GDM1 (cell line): ENCODE data around the gene TTC1.
"Not testable (repeated sequence)": the region's sequence is repeated elsewhere in the genome, so short reads cannot be mapped to it uniquely, and the experiment has no call there.

Experiments
- DNase-seq: peaks from one replicate; lab custom pipeline; 2025; lab: John Stamatoyannopoulos, UW

Gene TTC1

DNA sequence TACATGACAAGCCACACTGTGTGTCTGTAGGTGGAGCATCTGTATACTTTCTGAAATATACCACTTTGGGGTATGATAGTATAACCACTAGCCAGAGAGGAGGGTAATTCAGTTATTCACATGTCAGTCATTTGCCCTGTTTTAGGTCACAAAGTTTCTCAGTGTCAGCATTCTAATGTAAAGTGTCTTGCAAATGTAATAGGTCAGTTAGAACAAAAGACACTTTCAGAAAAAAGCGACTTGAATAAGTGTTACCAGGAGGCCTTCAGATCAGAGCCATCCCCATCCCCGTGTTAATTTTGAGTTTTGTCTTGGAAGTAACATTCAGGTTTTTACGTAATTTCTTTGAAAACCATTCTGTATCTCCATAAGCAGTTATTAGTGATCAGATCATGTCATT lies 33.7 kb downstream of the TTC1 start:
- no peak for DNase-seq

DNA sequence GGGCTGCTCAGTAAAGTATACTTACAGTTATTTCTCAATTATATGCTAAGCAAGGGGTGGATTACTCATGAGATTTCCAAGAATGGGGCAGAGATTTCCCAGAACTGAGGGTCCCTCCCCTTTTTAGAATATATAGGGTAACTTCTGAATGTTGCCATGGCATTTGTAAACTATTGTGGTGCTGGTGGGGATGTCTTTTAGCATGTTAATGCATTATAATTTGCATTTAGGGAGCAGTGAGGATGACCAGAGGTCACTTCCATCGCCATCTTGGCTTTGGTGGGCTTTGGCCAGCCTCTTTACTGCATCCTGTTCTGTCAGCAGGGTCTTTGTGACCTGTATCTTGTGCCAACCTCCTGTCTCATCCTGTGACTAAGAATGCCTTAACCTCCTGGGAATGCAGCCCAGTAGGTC lies 35.5 kb downstream of the TTC1 start:
- DNase-seq: no peak

DNA sequence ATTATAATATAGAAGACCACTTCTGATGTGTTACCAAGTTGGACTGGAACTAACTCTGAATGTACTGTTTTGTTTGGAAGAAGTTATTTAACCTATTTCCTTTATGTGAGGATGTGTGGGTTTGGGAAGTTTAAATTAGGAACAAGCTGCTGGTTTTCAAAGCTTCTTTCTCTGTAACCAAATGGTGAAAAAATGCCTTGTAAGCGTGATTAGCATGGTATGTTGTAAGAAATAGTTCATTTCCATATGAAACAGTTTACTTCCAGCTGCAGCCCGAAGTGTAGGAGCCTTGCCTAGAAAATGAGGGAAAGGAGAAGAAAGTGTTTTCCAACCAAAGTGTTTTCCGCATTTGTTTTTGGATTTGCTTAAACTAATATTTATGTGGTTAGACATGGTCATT lies 36.0 kb downstream of the TTC1 start:
- no peak for DNase-seq

DNA sequence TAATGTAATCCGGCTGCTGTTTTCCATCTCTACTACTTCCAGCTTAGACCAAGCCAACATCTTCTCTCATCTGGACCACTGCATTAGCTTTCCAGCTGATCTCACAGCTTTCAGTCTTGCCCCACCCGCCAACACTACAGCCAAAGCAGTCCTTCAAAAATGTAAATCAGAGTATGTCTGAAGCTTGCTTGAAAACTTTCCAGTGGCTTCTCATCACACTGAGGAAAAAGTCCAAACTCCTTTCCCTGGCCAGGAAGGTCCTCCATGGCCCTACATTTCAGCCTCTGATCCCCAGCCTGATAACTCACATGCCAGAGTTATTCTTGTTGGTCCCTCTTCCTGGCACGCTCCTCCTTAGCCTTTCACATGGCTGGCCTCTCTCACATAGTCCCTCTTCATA lies 38.5 kb downstream of the TTC1 start:
- DNase-seq: no peak

DNA sequence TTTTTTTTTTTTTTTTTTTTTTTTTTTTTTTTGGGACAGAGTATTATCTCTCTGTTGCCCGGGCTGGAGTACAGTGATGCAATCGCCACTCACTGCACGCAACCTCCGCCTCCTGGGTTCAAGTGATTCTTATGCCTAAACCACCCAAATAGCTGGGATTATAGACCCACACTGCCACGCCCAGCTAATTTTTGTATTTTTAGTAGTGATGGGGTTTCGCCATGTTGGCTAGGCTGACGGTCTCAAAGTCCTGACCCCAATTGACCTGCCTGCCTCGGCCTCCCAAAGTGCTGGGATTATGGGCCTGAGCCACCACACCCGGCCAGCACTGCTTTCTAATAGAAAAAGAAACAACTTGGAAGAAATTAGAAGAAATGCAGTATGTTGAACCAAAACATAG lies 39.2 kb downstream of the TTC1 start:
- DNase-seq: no peak

DNA sequence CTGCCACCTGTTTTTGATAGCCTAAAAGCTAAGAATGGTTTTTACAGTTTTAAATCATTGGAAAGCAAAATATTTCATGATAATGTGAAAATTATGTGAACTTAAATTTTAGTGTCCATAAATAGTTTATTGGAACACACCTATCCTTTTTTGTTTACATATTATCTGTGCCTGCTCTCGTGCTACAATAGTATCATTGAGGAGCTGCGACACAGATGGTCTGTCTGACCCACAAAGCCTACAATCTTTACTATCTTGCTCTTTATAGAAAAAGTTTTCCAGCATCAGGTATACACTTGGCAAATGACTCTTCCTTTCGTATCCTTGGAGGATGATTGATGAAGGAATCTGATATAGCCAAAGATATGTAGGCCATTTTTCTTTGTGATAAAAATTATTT lies 40.2 kb downstream of the TTC1 start:
- no peak for DNase-seq

DNA sequence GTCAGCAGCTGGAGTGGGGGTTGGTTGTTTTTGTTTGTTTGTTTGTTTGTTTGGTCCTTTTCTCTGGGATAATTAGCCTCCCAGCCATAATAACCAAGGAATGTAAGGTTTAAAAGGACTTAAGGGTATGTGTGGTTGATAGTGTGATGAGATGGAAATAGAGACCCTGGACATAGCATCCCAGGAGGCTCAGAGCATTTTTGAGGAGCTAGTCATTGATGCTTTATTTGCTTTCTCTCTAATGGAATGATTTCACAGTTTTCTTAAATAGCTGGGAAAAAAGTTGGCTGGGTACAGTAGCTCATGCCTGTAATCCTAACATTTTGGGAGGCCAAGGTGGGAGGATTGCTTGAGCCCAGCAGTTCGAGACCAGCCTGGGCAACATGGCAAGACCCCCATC lies 45.1 kb downstream of the TTC1 start:
- no peak for DNase-seq

DNA sequence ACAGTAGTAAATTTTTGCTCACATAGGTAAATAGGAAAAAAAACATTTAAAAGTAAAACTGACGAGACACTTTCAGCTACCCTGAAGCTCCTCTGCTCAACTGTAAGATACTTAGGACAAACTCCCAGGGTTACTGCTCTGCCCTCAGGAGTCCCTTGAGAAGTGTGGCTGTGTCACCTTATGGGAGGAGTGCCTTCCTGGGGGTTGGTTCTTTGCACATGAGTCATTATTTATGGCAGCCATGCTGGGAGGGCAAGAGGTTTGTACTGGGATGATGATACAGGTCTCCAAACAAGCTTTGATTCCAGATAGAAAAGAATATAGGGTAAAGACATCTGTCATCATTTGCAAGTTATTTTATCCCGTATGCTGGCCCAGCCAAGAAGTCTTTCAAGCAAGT lies 45.9 kb downstream of the TTC1 start:
- no peak for DNase-seq

DNA sequence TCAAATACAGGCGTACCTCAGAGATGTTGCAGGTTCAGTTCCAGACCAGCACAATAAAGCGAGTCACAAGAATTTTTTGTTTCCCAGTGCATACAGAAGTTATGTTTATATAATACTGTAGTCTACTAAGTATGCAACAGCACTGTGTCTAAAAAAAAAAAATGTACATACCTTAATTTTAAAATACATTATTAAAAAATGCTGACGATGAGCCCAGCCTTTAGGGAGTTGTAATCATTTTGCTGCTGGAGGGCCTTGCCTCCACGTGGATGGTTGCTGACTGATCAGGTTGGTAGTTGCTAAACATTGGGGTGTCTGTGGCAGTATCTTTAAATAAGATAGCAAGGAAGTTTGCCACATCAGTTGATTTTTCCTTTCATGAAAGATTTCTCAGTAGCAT lies 48.3 kb downstream of the TTC1 start:
- no peak for DNase-seq

DNA sequence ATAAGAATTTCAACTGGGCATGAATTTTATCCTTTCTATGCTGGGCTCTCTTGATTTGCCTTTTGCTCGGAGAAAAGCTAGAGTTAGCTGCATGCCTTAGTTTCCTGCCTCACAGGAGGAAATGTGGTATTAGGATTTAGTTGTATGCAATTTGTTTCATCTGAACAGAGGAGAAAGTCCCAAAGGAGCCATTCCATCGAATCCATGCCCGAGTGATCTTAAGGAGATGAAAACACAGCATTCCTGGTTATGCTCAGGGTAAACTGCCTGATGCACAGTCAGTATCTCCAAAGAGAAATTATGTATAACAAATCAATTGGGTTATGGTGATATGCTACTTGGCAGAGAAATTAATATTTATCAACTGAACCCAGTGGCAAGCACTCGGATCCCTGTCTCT lies 51.1 kb downstream of the TTC1 start:
- DNase-seq: no peak

DNA sequence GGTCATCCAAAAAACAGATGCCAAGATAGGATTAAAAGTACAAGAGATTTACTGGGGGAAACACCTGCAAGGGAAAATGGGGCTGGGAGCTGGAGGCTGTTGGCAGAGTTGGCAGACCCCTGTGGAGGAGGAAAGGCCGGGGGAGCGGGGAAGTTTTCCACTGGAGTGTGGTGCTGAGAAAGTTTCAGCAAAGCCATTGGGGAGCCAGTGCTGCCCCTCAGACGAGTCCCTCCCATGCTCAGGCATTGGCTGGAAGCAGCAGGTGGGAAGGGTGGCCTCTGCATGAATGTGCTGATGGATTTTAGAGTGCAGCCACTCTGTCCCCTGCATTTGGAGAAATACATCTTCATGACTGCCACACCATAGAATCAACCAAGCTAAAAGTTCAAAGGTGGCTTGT lies 52.8 kb downstream of the TTC1 start:
- DNase-seq: no peak

DNA sequence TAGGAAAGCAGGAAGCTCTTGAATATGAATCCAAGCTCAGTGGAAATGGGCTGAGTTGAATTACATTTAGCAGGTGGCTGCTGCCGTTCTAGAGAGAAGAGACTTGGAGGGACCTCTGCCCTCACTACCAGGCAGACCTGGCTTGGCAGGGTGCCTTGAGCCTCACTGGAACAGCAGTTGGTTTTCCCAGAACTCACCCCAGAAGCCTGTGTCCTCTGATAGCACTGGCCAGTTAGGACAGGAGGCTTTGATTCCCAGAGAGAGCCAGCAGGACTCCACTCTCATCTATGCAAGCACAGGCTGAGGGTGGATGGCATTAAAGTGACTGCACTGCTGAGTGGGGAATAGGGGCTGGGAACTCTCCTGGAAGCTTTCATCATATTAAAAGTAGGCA lies 55.5 kb downstream of the TTC1 start:
- no peak for DNase-seq

DNA sequence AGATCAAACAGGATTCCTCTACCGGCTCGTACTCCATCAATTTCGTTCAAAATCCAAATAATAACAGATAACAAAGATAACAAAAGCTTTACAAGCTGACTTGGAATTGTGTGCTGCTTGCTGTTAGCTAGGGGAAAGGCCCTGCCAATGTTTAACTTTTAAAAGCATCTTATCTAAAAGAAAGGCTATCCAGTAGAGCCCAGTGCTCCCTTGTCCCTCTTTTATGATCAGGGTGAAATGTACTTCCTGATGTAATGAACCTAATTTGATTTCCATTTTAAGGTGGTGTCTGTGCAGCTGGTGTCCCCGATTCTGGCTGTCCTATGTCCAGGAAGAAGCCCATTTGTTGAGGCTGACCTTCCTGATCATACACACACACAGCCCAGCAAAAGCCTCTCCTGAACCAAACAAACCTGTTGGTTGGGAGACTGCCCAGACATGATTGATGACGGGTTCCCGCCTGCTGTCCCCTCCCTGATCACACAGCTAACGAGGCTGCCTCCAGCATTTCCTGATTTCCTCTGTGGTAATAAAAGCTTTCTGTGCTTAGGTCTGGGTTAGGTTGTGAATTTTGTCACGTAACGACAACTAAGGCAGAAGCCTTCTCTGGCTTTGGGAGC lies 56.2 kb downstream of the TTC1 start:
- DNase-seq: no peak

DNA sequence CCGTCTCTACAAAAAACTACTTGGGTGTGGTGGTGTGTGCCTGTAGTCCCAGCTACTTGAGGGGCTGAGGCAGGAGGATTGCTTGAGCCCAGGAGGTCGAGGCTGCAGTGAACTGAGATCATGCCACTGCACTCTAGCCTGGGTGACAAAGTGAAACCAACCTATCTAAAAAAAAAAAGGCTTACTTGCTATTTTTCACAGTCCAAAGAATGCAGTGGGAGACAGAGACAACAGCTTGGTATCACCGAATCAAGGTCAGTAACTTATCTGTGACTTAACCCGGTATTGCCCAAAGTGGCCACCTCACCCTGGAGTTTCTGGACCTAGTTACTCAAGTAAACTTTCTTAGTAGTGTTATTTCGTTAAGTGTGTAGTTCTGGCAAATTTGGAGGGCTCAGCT lies 60.2 kb downstream of the TTC1 start:
- DNase-seq: not testable (repeated sequence)

DNA sequence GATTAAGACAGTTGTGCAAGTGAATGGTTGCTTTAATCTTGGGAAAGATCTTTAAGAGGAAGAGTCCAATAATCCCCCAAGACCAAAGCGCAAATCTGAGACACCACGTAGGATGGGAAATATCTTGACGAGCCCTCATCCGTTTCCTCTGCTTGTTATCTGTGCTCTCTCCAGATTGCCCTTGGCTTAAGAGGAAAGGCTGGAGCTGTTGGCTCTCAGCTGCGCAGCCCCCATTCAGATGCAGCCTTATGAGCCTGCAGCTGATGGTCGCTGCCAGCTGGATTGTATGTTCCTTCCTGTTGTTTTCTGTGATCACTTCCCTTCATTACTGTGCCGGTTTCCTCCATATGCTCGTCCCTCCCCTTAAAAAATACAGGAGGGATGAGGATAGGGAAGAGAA lies 62.6 kb downstream of the TTC1 start:
- DNase-seq: no peak

DNA sequence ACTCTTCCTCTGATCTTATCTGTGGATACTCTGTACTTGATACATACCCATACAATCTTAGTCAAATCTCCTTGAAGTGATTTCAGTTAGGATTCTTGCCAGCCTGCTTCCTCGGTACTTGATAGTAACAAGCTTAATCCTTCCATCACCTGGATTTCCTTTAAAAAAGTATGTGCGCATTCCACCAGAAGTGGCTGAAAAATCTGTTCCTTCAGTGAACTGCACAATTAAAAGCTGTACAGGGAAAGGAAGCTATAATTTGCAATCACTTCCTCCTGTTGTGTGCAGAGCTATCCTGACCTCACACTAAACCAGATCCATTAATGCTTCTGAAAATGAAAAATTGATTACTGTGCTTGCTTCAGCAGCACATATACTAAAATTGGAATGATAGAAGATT lies 63.0 kb downstream of the TTC1 start:
- no peak for DNase-seq

DNA sequence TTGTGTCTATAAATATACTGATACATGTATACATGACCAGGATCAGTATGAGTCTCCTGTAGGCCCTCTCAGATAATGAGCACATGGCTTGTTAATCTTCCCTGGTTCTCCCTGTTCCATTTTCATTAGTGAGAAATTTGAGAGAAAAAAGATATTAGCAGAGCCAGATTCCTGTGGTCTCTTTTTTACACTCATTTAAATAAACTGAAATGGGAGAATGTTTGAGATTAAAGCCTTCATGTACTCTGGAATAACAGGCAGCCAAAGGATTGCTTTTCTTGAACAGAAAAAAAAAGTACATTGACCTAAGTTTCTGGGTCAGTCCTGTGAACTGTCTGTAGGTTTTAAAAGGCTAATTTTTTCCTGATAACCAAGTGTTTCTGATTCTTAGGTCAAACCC lies 66.1 kb downstream of the TTC1 start:
- no peak for DNase-seq

DNA sequence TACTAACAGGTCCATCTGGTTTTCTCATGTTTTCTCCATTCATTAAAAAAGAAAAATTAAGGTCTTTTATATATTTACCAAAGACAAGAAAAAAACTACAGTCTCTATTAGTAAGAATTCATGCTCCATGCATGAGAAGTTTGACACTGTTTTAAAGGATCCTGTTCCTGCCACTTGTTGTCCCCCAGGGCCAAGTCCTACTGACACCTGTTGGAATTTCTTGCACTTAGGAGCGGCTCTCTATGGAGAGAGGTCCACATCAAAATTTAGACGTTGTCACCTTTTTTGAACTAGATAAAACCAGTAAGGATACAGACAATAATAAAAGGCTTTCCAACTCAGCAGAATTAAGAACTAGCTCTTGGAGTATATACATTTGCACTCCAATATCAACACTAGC lies 68.1 kb downstream of the TTC1 start:
- DNase-seq: no peak

DNA sequence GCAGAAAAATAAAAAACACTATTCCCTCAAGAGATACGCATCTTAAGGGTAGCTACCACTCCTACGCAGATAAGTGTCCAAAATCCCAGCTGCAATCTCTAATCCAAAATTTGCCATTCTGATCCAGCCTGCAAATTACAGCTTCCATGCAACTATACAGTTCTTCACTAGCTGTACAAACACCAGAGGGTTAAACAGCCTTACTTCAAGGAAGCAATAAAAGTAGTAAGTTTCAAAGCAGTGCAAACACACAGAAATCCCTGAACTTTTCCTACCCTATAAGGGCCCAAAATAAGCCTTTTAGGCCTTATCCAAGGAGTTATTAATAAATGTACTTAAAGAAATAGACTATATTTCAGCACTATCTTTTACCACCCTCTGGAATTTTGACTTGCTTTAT lies 70.8 kb downstream of the TTC1 start:
- DNase-seq: no peak

DNA sequence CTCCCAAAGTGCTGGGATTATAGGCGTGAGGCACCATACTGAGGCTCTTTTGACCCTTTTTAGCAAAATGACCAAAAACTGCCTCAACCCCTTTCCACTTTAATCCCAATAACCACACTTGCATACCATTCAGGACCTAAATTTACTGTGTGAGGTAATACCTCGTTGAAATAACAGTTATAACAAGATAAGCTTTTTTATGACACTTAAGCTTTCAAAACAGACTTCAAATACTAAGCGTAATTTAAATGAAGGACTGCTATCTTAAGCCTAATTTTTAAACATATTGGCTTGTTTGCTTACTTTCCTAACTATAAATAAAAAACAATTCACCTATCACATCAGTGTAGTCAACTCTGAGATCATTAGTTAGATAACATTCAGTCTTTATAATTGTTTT lies 72.6 kb downstream of the TTC1 start:
- no peak for DNase-seq

DNA sequence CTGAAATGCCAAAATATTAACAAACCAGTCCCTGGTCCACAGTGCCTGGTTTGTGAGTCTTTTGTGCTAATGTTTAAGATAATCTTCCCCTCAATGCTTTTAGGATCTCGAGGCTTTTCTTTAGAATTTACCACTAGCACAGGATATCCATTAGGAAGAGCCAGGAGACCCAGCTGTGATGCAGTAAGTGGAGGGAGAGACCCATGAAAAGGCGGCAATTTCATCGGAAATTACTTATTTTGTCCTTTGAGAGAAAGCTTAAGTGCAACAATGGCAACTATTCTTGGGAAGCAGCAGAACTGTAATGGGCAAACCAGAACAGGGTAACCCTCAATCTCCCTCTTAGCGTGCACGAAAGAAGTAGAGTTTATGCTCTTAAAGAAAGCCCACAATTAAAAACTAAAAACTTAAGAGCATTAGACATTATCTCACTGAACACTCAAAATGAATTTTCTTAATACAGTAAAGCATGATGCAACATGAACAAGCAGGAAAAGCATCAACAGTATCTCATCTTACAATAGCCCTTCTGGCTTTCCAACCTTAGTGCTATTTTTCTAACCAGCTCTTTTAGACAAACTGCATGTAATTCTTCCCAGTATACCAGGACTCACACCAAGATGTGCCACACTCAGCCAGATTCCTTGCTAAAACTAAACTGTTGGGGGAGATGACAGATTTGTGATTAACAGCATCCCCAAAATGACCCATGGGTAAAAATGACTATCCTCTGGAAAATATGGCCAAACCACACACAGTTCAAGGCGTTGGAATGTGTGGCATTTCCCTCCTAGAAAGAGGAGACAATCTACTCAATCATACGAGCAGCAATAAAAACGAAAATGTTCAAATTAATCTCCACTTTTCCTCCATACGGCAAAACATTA lies 73.9 kb downstream of the TTC1 start:
- no peak for DNase-seq

DNA sequence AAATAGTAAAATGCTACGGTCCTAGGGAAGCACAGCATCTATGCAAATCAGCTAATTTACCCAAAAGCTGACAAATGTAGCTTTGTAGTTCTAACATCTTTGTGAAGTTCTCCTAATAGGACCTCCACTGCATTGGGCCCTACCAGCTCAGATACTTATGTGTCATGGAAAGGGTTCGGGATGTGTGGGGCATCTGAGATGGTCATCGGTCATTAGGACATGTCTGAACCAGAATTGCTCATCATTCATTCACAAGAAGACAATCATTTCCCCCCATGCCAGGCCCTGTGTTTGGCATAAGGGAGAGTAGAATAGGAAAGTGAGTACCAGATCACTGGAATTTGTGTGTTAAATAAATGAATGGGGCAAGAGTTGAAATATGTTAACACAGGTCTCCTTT lies 74.6 kb downstream of the TTC1 start:
- DNase-seq: no peak

DNA sequence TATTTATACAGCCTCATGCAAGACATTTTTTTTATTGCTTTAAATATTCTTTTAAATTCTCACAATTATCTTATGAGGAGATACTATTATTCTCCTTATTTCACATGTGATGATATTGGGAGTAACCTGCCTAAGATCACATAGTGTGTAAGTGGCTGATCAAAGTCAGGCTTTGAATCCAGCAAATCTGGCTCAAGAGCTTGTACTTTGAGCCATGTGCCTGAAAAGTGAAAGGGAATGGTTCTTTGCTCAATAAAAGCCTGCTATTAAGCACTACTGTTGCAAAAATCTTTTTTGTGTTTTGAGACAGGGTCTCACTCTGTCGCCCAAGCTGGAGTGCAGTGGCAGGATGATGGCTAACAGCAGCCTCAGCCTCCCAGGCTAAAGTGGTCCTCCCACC lies 75.2 kb downstream of the TTC1 start:
- DNase-seq: no peak

DNA sequence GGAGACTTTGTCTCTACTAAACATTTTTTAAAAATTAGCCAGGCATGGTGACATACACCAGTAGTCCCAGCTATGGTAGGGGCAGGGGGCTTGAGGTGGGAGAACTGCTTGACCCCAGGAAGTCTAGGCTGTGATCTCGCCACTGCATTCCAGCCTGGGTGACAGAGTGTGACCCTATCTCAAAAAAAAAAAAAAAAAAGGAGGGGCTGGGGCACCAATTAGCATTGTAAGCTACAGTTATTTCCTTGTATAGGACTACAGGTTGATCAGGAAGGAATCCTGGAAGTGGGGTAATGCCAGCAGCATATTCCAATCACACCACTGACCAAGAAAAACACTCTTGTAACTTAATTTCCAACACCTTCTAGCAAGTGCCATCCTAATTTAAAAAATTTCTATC lies 78.3 kb downstream of the TTC1 start:
- no peak for DNase-seq
